ENCODE data around the gene RARB. TPM values are rescaled to one million over a fixed set of nuclear protein-coding genes. Genes with fewer than 3 reads are reported as not detected.

RARB gene
- total and polyA plus RNA-seq, 2 of the 13 experiments (the other 11 are each of a cell fraction or from before 2014, with no cell fraction given): 0.16 TPM; not detected in 1

GRCh38 chr3:25426408-25426807 is 1.7 kb upstream of the RARB start:
- no peaks in the 10 kb centered on the region for H3K9me3 ChIP-seq (ENCODE audit: low read length)
- ATAC-seq (no peak), DNase-seq (ENCODE audit: low spot score) (no peak), FAIRE-seq (no peak)
- ChIA-PET CTCF (ENCODE audit: low intra/inter-chr PET ratio, low total read pairs) (no interaction called here), POLR2A (no interaction called here)
- H3K36me3 ChIP-seq (replicated peaks in 1 of 2; ENCODE audit: control insufficient read depth in 1 of 2, insufficient read depth in 2 of 2, low read length in 2 of 2): no peaks in the 10 kb centered on the region
- no TSS peak for BruUV-seq (replicated peaks)
- 58% methylated on average over 2 of the region's 2 CpGs for WGBS (ENCODE audit: low lambda C conversion rate)
- peaks cover 0 to 32% of the 10 kb centered on the region in 2 experiments; a peak in 3 of 5 replicates for H3K27me3 ChIP-seq (ENCODE audit: control insufficient read depth in 1 of 2, insufficient read depth in 2 of 2, low read length in 2 of 2)
- no peak overlapping the region for H3K27ac ChIP-seq (ENCODE audit: extremely low read length, insufficient read depth, low read length)
- in situ Hi-C loops (cut with HindIII; ENCODE audit: extremely low pct_ligation_motif_present, low pct_unique_long_range_greater_than_20kb) (loop anchor here (10.0 kb wide), 1 partner anchor 158 kb away; no protein-coding TSS in a partner anchor), intact Hi-C loops (cut with micrococcal nuclease; ENCODE audit: unreplicated experiment) (no loop called here)
- H3K9ac ChIP-seq (ENCODE audit: insufficient read depth, low read depth, low read length): no peak overlapping the region
- H3K4me1 ChIP-seq (ENCODE audit: insufficient read depth, low read length): peaks cover 63% of the 10 kb centered on the region
- no peak overlapping the region for H3K4me2 ChIP-seq (ENCODE audit: low read depth, low read length)
- no peak overlapping the region for H3K4me3 ChIP-seq (replicated peaks in 1 of 3; ENCODE audit: insufficient read depth in 1 of 3, low read depth in 2 of 3, low read length in 3 of 3)
- no peaks in the 10 kb centered on the region for H4K20me1 ChIP-seq (ENCODE audit: insufficient read depth, low read length)
- H2AFZ ChIP-seq (ENCODE audit: low read length): no peak overlapping the region
- H3K79me2 ChIP-seq (ENCODE audit: insufficient read depth, low read length): no peaks in the 10 kb centered on the region
- TF ChIP-seq POLR2G (IDR thresholded peaks at IDR 0.05; ENCODE audit: low read depth, low read length) (no peak), TFAP4 (IDR thresholded peaks at IDR 0.05; ENCODE audit: borderline replicate concordance, low read depth) (no peak), ZNF773 (CRISPR knock-in tag; IDR thresholded peaks at IDR 0.05; ENCODE audit: borderline replicate concordance) (no peak), ZNF350 (CRISPR knock-in tag; IDR thresholded peaks at IDR 0.05; ENCODE audit: borderline replicate concordance, low read depth) (no peak), NCOR1 (IDR thresholded peaks at IDR 0.05; ENCODE audit: borderline replicate concordance, low read length) (no peak), HNF1A (IDR thresholded peaks at IDR 0.05; ENCODE audit: low read depth) (no peak), HNF1A (CRISPR knock-in tag; IDR thresholded peaks at IDR 0.05; ENCODE audit: borderline replicate concordance) (no peak), EZH2 (conservative IDR thresholded peaks at IDR 0.05; ENCODE audit: low read depth, low read length) (no peak), ZNF510 (CRISPR knock-in tag; IDR thresholded peaks at IDR 0.05; ENCODE audit: low read depth) (no peak), RXRB (CRISPR knock-in tag; IDR thresholded peaks at IDR 0.05; ENCODE audit: borderline replicate concordance) (no peak), DRAP1 (CRISPR knock-in tag; IDR thresholded peaks at IDR 0.05) (no peak), THAP7 (CRISPR knock-in tag; IDR thresholded peaks at IDR 0.05) (no peak), ZNF468 (CRISPR knock-in tag; IDR thresholded peaks at IDR 0.05) (no peak)
- TF ChIP-seq, protein P1, sequence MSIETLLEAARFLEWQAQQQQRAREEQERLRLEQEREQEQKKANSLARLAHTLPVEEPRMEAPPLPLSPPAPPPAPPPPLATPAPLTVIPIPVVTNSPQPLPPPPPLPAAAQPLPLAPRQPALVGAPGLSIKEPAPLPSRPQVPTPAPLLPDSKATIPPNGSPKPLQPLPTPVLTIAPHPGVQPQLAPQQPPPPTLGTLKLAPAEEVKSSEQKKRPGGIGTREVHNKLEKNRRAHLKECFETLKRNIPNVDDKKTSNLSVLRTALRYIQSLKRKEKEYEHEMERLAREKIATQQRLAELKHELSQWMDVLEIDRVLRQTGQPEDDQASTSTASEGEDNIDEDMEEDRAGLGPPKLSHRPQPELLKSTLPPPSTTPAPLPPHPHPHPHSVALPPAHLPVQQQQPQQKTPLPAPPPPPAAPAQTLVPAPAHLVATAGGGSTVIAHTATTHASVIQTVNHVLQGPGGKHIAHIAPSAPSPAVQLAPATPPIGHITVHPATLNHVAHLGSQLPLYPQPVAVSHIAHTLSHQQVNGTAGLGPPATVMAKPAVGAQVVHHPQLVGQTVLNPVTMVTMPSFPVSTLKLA (IDR thresholded peaks at IDR 0.05): no peak

Data from HepG2 (cell line).